HEK293 (cell line): Measurements from ENCODE around the gene CENPX.
A peak's percentile ranks its signal among the peaks of the same experiment; 100 is the strongest.

ENCODE experiments used
- CTCF ChIA-PET: fragments of 350-600 bp; formaldehyde crosslinking; extraction: SDS; loops from one replicate; lab custom pipeline; 2021; ENCODE audit warnings: antibody characterized with exemption; lab: Yijun Ruan, JAX
- POLR2A ChIA-PET: fragments of 300-600 bp; formaldehyde crosslinking; extraction: SDS; loops from one replicate; lab custom pipeline; 2020; ENCODE audit warnings: antibody characterized with exemption, inconsistent platforms; lab: Yijun Ruan, JAX
- H3K27ac ChIP-seq: fragments of 200-500 bp; sonication (Bioruptor generic); 2 replicates; pipeline ENCODE4 v1.5.1; 2014; ENCODE audit warnings: low read depth, low read length, control low read depth, inconsistent platforms; ENCODE audit errors: extremely low read depth
- H3K36me3 ChIP-seq, 2 experiments: fragments of 200-500 bp in 1 of 2; sonication (Bioruptor generic) in 1 of 2; 1 replicate in 1 of 2; 2 replicates in 1 of 2; pipeline ENCODE4 v1.5.1; 2014 to 2017; ENCODE audit warnings: inconsistent platforms in 2 of 2, low read length in 2 of 2; ENCODE audit not compliant: control insufficient read depth in 2 of 2, insufficient read depth in 1 of 2
- H3K4me1 ChIP-seq: fragments of 200-500 bp; sonication (Bioruptor generic); 2 replicates; pipeline ENCODE4 v1.5.1; 2014; ENCODE audit warnings: mild to moderate bottlenecking, low read length, inconsistent platforms; ENCODE audit not compliant: control insufficient read depth, insufficient read depth
- H3K4me3 ChIP-seq: 2 replicates; pipeline ENCODE4 v1.5.1; 2011; ENCODE audit warnings: low read depth, mild to moderate bottlenecking, control low read depth, low read length, moderate library complexity
- H3K9me3 ChIP-seq: fragments of 200-500 bp; sonication (Bioruptor generic); 2 replicates; pipeline ENCODE4 v1.5.1; 2014; ENCODE audit warnings: low read depth, low read length, inconsistent platforms; ENCODE audit not compliant: control insufficient read depth, insufficient read depth
- BCL11B ChIP-seq: fragments of 450-650 bp; formaldehyde crosslinking; IDR thresholded peaks from 2 replicates; pipeline ENCODE4 v1.5.1; 2016; ENCODE audit warnings: low read depth, missing biosample characterization, missing genetic modification characterization
- EGR2 ChIP-seq: fragments of 450-650 bp; formaldehyde crosslinking; IDR thresholded peaks from 2 replicates; pipeline ENCODE4 v1.5.1; 2016; ENCODE audit warnings: low read depth, missing biosample characterization, missing genetic modification characterization
- ELK4 ChIP-seq: IDR thresholded peaks from 2 replicates; pipeline ENCODE4 v1.6.1; 2011; ENCODE audit warnings: mild to moderate bottlenecking, low read depth, low read length, borderline replicate concordance
- HOXA7 ChIP-seq: sonication (generic); formaldehyde crosslinking; IDR thresholded peaks from 2 replicates; pipeline ENCODE4 v1.8.1; 2022; ENCODE audit warnings: missing genetic modification reagents, borderline replicate concordance
- KLF9 ChIP-seq: fragments of 450-650 bp; formaldehyde crosslinking; IDR thresholded peaks from 2 replicates; pipeline ENCODE4 v1.5.1; 2016; ENCODE audit warnings: missing biosample characterization, missing genetic modification characterization, low read depth
- PRDM6 ChIP-seq: fragments of 450-650 bp; formaldehyde crosslinking; IDR thresholded peaks from 2 replicates; pipeline ENCODE4 v1.5.1; 2017; ENCODE audit warnings: missing biosample characterization, missing genetic modification characterization
- REPIN1 ChIP-seq: fragments of 450-650 bp; formaldehyde crosslinking; IDR thresholded peaks from 2 replicates; pipeline ENCODE4 v1.5.1; 2017; ENCODE audit warnings: missing biosample characterization, missing genetic modification characterization, low read depth
- ZBTB26 ChIP-seq: fragments of 450-650 bp; formaldehyde crosslinking; optimal IDR thresholded peaks from 2 replicates; pipeline ENCODE3; 2016; ENCODE audit warnings: missing biosample characterization, mild to moderate bottlenecking, missing genetic modification characterization
- ZFHX2 ChIP-seq: fragments of 450-650 bp; formaldehyde crosslinking; conservative IDR thresholded peaks from 2 replicates; pipeline ENCODE4 v1.5.1; 2016; ENCODE audit warnings: missing biosample characterization, missing genetic modification characterization
- ZIC2 ChIP-seq: fragments of 450-650 bp; formaldehyde crosslinking; IDR thresholded peaks from 2 replicates; pipeline ENCODE4 v1.5.1; 2016; ENCODE audit warnings: missing biosample characterization, missing genetic modification characterization
- ZNF112 ChIP-seq: fragments of 450-650 bp; formaldehyde crosslinking; IDR thresholded peaks from 2 replicates; pipeline ENCODE4 v1.5.0; 2017; ENCODE audit warnings: missing biosample characterization, missing genetic modification characterization
- ZNF223 ChIP-seq: fragments of 450-650 bp; formaldehyde crosslinking; IDR thresholded peaks from 2 replicates; pipeline ENCODE4 v1.5.1; 2016; ENCODE audit warnings: missing biosample characterization, missing genetic modification characterization
- ZNF580 ChIP-seq: fragments of 450-650 bp; formaldehyde crosslinking; IDR thresholded peaks from 2 replicates; pipeline ENCODE4 v1.5.1; 2016; ENCODE audit warnings: missing biosample characterization, missing genetic modification characterization
- ZNF600 ChIP-seq: fragments of 450-650 bp; formaldehyde crosslinking; IDR thresholded peaks from 2 replicates; pipeline ENCODE4 v1.5.1; 2016; ENCODE audit warnings: missing biosample characterization, missing genetic modification characterization
- ZNF76 ChIP-seq: fragments of 450-650 bp; formaldehyde crosslinking; IDR thresholded peaks from 2 replicates; pipeline ENCODE4; 2016; ENCODE audit warnings: low read depth, missing biosample characterization, missing genetic modification characterization, borderline replicate concordance
- ZSCAN4 ChIP-seq: fragments of 450-650 bp; formaldehyde crosslinking; IDR thresholded peaks from 2 replicates; pipeline ENCODE4 v1.5.1; 2017; ENCODE audit warnings: missing biosample characterization, missing genetic modification characterization

CENPX gene

GRCh38 chr17:82005701-82006348 lies 16.9 kb downstream of the CENPX start:
- Histone ChIP-seq H3K9me3 (no peaks in the 10 kb centered on the region), H3K36me3 (no peaks in the 10 kb centered on the region), H3K4me1 (peaks cover 6% of the 10 kb centered on the region; the same call in 1 of the 2 replicates), H3K4me3 (no peak overlapping the region)
- POLR2A ChIA-PET: no interaction called here
- TF ChIP-seq ZNF223 (tag by site-specific recombination) (no peak), ELK4 (no peak), ZNF580 (tag by site-specific recombination) (no peak), ZNF112 (tag by site-specific recombination) (no peak), ZNF600 (tag by site-specific recombination) (peak; percentile 42; the same call in 1 of the 2 replicates), ZNF76 (tag by site-specific recombination) (no peak), ZIC2 (peak; percentile 40), ZFHX2 (tag by site-specific recombination) (peak; percentile 70), PRDM6 (no peak), BCL11B (no peak), EGR2 (peak; percentile 59), KLF9 (peak; percentile 53; the same call in 1 of the 2 replicates), ZBTB26 (peak; percentile 33), ZSCAN4 (tag by site-specific recombination) (peak; percentile 85)
- TF ChIP-seq, all 188 proteins: peak for 7
- CTCF ChIA-PET: interaction anchor here (0.9 to 3.3 kb wide), 3 partner anchors 10 to 46 kb away, joined by 6 to 31 read pairs (median 21); partner anchors contain the start of gene NOTUM
- no peak overlapping the region for H3K27ac ChIP-seq

- Histone ChIP-seq H3K4me1 (peaks cover 6% of the 10 kb centered on the region; the same call in 1 of the 2 replicates), H3K9me3 (no peaks in the 10 kb centered on the region), H3K27ac (no peak overlapping the region), H3K36me3 (no peaks in the 10 kb centered on the region), H3K4me3 (no peak overlapping the region)
- CTCF ChIA-PET: interaction anchor here (0.9 to 3.3 kb wide), 4 partner anchors 9 to 45 kb away, joined by 6 to 31 read pairs (median 14); partner anchors contain the start of gene NOTUM
- POLR2A ChIA-PET: interaction anchor here (1.6 to 1.7 kb wide), 2 partner anchors 14 to 25 kb away, joined by 3 to 13 read pairs; no protein-coding TSS in a partner anchor
- no peak for TF ChIP-seq HOXA7 (CRISPR knock-in tag)
- no peak for TF ChIP-seq REPIN1 (tag by site-specific recombination)
Observed at GRCh38 chr17:82004517-82005455, 17.9 kb downstream of the CENPX start.
